GM18498 (cell line): ENCODE measurements around the gene KRT33B.

ENCODE experiments used
- ATAC-seq: cut with Tn5 transposase; IDR thresholded peaks from one replicate; pipeline ENCODE4 v1.9.1; 2021; ENCODE audit warnings: mild to moderate bottlenecking, moderate library complexity; ENCODE audit not compliant: unreplicated experiment

KRT33B gene

GRCh38 chr17:41326173-41327145, 43.2 kb downstream of the KRT33B start:
- ATAC-seq = no peak

- ATAC-seq = no peak
These were observed 44.0 kb downstream of the KRT33B start for GRCh38 chr17:41325611-41326010.

- ATAC-seq = no peak
These were observed 44.5 kb downstream of the KRT33B start for GRCh38 chr17:41325126-41325525.

DNA sequence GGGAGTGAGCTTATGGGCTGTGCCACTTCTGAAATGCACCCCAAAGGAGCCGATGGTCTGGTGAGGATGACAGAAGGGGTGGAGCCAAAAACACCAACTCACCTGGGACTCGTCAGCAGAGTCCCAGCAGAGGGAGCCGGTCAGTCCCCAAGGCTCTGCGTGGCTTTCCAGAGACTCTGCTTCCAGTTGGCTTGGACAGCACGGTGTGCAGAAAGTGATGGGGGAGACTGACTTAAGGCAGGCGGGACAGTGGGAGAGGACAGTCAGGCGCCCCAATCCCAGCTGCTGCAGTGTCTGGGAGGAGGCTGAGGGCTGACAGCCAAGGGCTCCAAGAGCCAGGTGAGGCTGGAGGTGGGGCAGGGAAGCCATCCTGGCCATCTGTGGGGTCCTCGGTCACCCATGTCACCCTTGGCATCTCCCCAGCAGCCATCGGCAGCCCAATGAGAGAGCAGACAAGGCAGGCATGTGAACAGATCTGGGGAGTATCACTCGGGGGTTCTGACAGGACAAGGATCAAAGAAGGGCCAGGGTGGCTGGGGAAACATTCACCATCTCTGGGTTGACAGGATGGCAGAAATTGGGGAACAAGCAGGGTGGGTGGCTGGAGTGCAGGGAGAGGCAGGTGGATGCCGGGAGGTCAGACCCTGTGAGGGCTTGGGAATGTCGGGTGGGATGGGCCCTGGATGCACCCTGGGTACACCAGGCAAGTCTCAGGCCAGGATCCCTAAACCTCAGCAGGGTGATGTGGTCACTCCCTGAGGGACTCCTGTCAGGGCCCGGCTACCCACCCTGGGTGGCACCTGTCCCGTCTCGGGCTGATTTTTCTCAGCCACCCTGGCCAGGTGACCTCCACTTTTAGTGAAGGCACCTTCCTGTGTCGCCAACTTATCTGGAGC, 45.2 kb downstream of the KRT33B start:
- ATAC-seq = no peak

DNA sequence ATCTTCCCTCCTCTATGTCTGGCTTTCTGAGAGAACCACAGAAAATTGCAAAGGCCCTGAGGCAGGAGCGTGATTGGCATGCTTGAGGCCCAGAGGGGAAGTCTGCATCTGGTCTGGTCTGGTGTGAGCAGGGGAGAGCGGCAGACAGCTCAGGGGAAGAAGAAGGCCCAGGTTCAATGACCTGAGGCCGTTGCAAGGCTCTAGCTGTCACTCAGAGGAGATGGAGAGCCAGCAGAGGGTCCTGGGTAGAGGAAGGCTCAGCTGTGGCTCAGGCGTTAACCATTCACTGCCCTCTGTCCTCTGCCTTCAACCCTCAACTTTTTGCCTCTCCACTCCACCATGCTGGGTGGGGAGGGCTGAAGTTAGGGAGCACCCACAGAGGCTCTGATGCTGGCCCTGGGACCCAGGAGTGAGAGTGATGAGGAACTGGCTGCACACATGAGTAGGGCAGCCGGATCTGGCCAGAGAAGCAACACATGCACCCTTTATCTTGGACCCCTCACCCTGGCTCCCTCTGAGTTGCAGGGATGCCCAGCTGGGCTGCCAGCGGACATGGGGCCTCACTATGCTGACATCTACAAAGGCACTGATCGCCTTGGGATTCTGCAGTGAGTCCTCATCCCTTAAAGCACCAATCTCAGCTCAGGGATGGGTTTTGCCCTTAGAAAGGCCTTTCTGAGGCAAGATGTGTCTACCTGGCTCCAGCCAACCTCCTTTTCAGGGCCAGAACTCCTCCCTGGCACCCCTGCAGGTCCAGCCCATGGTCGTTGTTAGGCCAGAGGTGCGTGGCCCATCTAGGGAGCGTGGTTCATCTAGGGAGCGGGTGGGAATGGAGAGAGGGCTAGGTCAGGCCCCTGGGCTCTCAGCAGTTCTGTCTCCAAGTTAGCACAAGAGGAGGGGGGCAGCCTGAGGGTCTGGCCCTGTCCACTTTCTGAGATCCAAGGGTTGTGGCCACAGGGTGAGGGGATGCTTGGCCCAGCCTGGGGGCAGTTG, 46.4 kb downstream of the KRT33B start:
- ATAC-seq = no peak

DNA sequence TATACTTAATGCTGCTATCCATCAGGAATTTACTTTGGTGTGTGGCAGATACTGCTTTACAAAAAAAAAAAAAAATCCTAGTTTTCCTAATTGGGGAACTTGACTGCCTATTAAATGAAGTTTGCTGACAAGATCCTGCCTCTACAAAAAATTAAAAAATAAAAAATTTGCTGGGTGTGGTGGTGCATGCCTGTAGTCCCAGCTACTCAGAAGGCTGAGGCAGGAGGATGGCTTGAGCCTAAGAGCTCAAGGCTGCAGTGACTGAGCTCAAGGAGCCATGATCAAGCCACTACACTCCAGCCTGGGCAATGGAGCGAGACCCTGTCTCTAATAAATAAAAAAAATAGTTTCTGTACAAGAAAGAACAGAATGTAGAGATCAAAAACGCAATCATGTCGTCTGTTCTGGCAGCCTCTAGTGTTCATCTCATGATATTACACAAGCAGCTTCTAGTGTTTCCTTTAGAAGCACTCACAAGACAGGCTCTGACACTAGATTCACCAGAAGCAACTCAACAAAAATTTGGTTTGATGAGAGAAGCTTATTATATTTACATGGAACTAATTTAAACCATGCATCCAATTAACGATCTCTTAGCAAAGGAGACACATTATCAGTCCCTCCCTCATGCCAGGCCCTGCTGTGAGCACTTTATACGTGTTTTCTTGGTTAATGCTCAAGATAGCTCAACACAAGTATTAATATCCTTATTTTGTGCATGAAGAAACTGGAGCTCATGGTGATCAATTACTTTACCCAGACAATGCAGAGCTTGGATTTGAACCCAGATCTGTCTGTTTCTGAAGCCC, 47.3 kb downstream of the KRT33B start:
- ATAC-seq = no peak

- ATAC-seq = no peak
These were observed 51.4 kb downstream of the KRT33B start for GRCh38 chr17:41318231-41318630.

- no peak for ATAC-seq
These were observed 53.7 kb downstream of the KRT33B start for GRCh38 chr17:41315814-41316445.

DNA sequence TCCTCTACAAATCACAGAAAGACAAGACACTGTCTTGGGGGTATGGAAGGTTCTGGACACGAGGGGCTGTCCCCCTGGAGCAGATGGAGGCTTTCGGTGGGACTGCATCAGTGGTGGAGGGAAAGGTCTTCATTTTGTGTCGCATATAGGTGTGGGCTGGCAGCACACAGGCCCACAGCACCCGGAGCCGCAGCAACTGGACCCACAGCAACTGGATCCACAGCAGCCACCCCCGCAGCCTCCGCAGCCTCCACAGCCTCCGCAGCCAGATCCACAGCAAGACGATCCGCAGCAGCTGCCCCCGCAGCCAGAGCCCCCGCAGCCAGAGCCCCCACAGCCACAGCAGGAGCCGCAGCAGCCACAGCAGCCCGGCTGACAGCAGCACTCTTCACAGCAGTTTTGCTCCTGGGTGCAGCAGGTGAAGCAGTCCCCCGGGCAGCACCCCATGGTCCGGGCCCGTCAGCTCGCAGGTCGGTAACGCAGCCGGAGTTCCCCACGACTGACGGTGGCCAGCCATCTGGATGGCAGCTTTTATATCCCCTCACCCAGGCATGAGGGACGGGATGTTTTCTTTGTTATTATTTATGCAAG, 54.3 kb downstream of the KRT33B start, which contains the start of gene KRTAP17-1:
KRTAP17-1 (minus strand) TSS at position 507 of the 591 bp plus-strand sequence; CDS start at position 447, 60 bp downstream.
- ATAC-seq = no peak
